Kidney (tissue), 14 donors: ENCODE measurements around the gene DEAF1. TPM values are rescaled to one million over a fixed set of nuclear protein-coding genes. Genes with fewer than 3 reads are reported as not detected.

Source experiments
- DNase-seq, 5 donors: peaks; one replicate each; pipeline ENCODE4 v3.0.0-alpha.2; 2013 to 2020
- FAIRE-seq: peaks from 2 replicates; lab custom pipeline; 2012; peaks lifted over from hg19 to GRCh38; lab: Jason Lieb, UNC
- H3K27ac ChIP-seq, 2 donors: one replicate each; pipeline ENCODE4 v1.7.0; 2013; ENCODE audit warnings: low read depth in 2 of 2, low read length in 2 of 2, inconsistent platforms in 1 of 2
- H3K27me3 ChIP-seq: one replicate; pipeline ENCODE4 v1.7.1; 2013; ENCODE audit warnings: low read length, inconsistent platforms; ENCODE audit not compliant: control insufficient read depth, insufficient read depth
- H3K36me3 ChIP-seq, 3 donors: one replicate each; pipeline versions ENCODE4 v1.7.0 to v1.7.1; 2013; ENCODE audit warnings: low read length in 3 of 3, control low read depth in 1 of 3, inconsistent platforms in 1 of 3; ENCODE audit not compliant: insufficient read depth in 3 of 3, control insufficient read depth in 2 of 3
- H3K4me1 ChIP-seq, 3 donors: one replicate each; pipeline versions ENCODE4 v1.7.0 to v1.7.1; 2013; ENCODE audit warnings: low read length in 3 of 3, inconsistent platforms in 1 of 3, low read depth in 1 of 3; ENCODE audit not compliant: control insufficient read depth in 2 of 3, insufficient read depth in 2 of 3
- H3K4me3 ChIP-seq, 3 donors: one replicate each; pipeline versions ENCODE4 v1.7.0 to v1.8.1; 2013; ENCODE audit warnings: low read length in 3 of 3, control low read depth in 1 of 3, inconsistent platforms in 1 of 3
- H3K9ac ChIP-seq, 3 donors: one replicate each; pipeline versions ENCODE4 v1.7.0 to v1.7.1; 2013; ENCODE audit warnings: low read length in 3 of 3, control low read depth in 1 of 3, inconsistent platforms in 1 of 3
- H3K9me3 ChIP-seq, 3 donors: one replicate each; pipeline versions ENCODE4 v1.7.0 to v1.7.1; 2013; ENCODE audit warnings: low read length in 3 of 3, control low read depth in 1 of 3, inconsistent platforms in 1 of 3; ENCODE audit not compliant: control insufficient read depth in 2 of 3, insufficient read depth in 1 of 3
- CTCF ChIP-seq: IDR thresholded peaks from 3 replicates; pipeline ENCODE4 v1.5.1; 2012; ENCODE audit warnings: mild to moderate bottlenecking, moderate library complexity, borderline replicate concordance; ENCODE audit not compliant: insufficient read depth; ENCODE audit errors: extremely low read depth
- intact Hi-C: fragments of 100-400 bp; cut with DNase I; formaldehyde crosslinking; loops from one replicate; pipeline ENCODE4 v1.11.1; 2022
- polyA plus RNA-seq: library from polyadenylated mRNA; stranded (reverse); fragments of 350-450 nt; fragmentation: Illumina TruSeq; extraction: RNeasy Lipid Tissue Mini Kit (QIAGEN cat#74804); gene quantifications from one replicate; pipeline ENCODE4 v1.2.3, GENCODE V29; 2014; ENCODE audit warnings: low read depth, low replicate concordance; ENCODE audit not compliant: insufficient read depth
- total RNA-seq: library from RNA; stranded (reverse); fragmentation: NEBNext Ultra II Directional; extraction: Animal tissue kit (Norgen Biotek cat#: 25700); gene quantifications from one replicate; pipeline ENCODE4 v1.2.1, GENCODE V29; 2021
- donor health status: control.
- donor health status: control.
- donor health status: control.
- donor health status: control.
- donor health status: control.
- donor health status: DM: yes; HTN: yes; CAD: no.
- donor health status: Normal renal cell carcinoma (clear cell type).

DEAF1 gene
- total and polyA plus RNA-seq, 2 donors from 2014 or later: 30.2 to 54.5 TPM

DNA sequence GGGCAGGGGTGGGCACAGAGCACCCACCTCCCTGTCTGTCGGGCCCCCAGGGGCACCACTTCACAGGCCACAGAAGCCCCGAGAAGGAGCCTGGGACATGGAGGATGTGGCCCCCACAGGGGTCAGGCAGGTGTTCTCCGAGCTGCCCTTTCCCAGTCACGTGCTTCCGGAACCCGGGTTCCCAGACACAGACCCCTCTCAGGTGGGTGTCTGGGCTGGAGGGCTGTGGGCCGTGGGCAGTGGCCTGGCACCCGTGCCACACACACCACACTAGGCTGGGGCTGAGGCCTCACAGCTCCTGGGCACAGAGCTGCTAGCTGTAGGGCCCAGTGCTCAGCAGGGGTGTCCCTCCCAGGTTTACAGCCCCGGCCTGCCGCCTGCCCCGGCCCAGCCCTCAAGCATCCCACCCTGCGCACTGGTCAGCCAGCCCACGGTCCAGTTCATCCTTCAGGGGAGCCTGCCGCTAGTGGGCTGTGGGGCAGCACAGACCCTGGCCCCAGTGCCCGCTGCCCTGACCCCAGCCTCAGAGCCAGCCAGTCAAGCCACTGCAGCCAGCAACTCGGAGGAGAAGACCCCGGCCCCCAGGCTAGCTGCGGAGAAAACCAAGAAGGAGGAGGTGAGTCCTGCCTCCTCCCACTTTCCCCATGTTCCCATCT is 84.7 kb downstream of the DEAF1 start:
- Histone ChIP-seq H3K4me1 (peaks cover 0 to 14% (median 0%) of the 10 kb centered on the region in 3 donors), H3K36me3 (peaks cover 0 to 51% (median 17%) of the 10 kb centered on the region in 3 donors), H3K9me3 (no peaks in the 10 kb centered on the region), H3K4me3 (no peak overlapping the region), H3K27ac (no peak overlapping the region), H3K27me3 (no peaks in the 10 kb centered on the region), H3K9ac (no peak overlapping the region)
- intact Hi-C loops: no loop called here
- peak in 1 of 5 donors; percentile 64 for DNase-seq
- no peak for FAIRE-seq
- no peak for TF ChIP-seq CTCF

DNA sequence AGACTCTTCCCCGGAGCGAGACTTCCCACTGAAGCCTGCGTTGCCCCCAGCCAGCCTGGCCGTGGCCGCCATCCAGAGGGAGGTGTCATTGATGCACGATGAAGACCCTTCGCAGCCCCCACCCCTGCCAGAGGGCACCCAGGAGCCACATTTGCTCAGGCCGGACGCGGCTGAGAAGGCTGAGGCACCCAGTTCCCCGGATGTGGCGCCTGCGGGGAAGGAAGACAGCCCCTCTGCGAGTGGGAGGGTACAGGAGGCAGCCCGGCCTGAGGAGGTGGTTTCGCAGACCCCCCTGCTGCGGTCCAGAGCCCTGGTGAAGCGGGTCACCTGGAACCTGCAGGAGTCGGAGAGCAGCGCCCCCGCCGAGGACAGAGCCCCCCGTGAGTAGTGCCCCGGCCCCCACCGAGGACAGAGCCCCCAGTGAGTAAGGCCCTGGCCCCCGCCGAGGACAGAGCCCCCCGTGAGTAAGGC is 85.6 kb downstream of the DEAF1 start:
- no peak overlapping the region for H3K9ac ChIP-seq
- peaks cover 2 to 60% (median 25%) of the 10 kb centered on the region in 3 donors for H3K36me3 ChIP-seq
- H3K27me3 ChIP-seq: no peaks in the 10 kb centered on the region
- no peak overlapping the region for H3K4me3 ChIP-seq
- intact Hi-C loops: no loop called here
- TF ChIP-seq CTCF: no peak
- no peaks in the 10 kb centered on the region for H3K9me3 ChIP-seq
- H3K4me1 ChIP-seq: peaks cover 0 to 8% (median 0%) of the 10 kb centered on the region in 3 donors
- no peak overlapping the region for H3K27ac ChIP-seq
- peak in 1 of 5 donors; percentile 70 for DNase-seq
- no peak for FAIRE-seq

DNA sequence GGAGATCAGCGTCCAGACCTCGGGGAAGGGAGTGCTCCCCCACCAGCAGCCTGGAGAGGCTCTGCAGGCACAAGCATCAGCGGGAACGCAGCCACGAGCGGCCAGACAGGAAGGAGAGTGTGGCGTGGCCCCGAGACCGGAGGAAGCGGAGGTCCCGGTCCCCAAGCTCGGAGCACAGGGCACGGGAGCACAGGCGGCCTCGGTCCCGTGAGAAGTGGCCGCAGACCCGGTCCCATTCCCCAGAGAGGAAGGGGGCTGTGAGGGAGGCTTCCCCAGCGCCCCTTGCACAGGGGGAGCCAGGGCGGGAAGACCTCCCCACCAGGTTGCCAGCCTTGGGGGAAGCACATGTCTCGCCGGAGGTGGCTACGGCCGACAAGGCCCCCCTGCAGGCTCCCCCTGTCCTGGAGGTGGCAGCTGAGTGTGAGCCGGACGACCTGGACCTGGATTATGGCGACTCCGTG is 86.2 kb downstream of the DEAF1 start:
- Histone ChIP-seq H3K9ac (no peak overlapping the region), H3K27me3 (no peaks in the 10 kb centered on the region), H3K9me3 (no peaks in the 10 kb centered on the region), H3K36me3 (peaks cover 2 to 64% (median 29%) of the 10 kb centered on the region in 3 donors), H3K27ac (no peak overlapping the region), H3K4me3 (no peak overlapping the region), H3K4me1 (peaks cover 0 to 4% (median 0%) of the 10 kb centered on the region in 3 donors)
- DNase-seq (peak in 1 of 5 donors; percentile 79), FAIRE-seq (no peak)
- TF ChIP-seq CTCF: no peak
- intact Hi-C loops: no loop called here
